GM18519 (cell line): Measurements from ENCODE around the gene DDX42.

ENCODE experiments used
- ATAC-seq: cut with Tn5 transposase; IDR thresholded peaks from one replicate; pipeline ENCODE4 v1.9.1; 2021; ENCODE audit warnings: mild to moderate bottlenecking, moderate library complexity; ENCODE audit not compliant: unreplicated experiment, low FRiP score

DDX42 gene, protein sequence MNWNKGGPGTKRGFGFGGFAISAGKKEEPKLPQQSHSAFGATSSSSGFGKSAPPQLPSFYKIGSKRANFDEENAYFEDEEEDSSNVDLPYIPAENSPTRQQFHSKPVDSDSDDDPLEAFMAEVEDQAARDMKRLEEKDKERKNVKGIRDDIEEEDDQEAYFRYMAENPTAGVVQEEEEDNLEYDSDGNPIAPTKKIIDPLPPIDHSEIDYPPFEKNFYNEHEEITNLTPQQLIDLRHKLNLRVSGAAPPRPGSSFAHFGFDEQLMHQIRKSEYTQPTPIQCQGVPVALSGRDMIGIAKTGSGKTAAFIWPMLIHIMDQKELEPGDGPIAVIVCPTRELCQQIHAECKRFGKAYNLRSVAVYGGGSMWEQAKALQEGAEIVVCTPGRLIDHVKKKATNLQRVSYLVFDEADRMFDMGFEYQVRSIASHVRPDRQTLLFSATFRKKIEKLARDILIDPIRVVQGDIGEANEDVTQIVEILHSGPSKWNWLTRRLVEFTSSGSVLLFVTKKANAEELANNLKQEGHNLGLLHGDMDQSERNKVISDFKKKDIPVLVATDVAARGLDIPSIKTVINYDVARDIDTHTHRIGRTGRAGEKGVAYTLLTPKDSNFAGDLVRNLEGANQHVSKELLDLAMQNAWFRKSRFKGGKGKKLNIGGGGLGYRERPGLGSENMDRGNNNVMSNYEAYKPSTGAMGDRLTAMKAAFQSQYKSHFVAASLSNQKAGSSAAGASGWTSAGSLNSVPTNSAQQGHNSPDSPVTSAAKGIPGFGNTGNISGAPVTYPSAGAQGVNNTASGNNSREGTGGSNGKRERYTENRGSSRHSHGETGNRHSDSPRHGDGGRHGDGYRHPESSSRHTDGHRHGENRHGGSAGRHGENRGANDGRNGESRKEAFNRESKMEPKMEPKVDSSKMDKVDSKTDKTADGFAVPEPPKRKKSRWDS

DNA sequence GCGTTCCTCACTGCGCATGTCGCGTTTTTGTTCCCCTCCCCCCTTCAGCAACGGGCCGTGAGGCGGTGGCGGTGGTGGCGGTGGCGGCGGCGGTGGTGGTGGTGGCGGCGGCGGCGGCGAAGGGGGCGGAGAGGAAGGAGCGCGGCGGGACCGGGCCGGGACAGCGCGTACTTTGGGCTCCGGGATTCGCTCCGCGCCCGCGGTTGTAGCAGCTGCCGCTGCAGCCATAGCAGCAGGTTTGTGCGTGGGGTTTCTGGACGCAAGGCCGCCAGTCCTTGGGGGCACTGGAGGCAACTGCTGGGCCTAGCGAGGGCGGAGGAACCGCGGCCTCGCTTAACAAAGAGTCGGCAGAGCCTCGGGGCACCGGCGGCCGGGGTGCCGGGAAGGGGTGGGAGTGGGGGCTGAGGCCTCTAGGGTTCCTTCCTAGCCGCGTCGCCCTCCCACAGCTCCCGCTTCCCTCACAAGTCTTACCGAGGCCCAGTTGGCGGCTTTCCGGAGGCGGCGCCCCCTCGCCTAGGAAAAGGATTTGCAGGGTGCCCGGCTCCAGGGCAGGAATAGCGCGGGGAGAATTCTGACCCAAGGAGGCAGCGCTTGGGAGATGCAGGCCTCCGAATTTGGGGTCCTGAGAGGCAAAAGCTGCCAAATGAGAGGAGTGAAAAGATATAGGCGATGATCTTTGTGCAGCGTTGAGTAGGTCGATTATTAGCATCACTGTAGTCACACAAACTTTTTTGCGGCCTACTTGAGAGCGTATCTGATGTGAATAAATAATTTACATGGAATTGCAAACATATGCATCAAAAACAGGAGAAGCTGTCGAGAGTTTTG, at the start of gene DDX42:
Gene DDX42 (plus strand): TSS at position 30 of the 828 bp plus-strand sequence. CDS start 12,880 bp downstream, outside the sequence.
- peak; percentile 4 for ATAC-seq

- ATAC-seq = no peak
Observed at GRCh38 chr17:63735691-63736090, 38.3 kb upstream of the DDX42 start.

- ATAC-seq = no peak
Observed at GRCh38 chr17:63740464-63741142, 33.4 kb upstream of the DDX42 start.

DNA sequence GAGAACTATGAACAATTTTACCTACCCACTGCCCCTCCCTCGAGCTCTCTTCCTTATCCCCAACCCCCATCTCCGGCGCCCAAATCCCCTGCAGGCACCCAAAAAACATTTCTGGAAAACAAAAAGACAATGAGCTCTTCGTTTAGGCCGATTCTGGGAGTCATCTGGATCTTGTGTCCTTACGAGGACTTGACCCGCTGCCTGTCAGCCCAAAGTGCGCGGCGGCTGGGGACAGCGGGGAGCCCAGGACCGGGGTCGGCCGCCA, 32.9 kb upstream of the DDX42 start:
- ATAC-seq = no peak

DNA sequence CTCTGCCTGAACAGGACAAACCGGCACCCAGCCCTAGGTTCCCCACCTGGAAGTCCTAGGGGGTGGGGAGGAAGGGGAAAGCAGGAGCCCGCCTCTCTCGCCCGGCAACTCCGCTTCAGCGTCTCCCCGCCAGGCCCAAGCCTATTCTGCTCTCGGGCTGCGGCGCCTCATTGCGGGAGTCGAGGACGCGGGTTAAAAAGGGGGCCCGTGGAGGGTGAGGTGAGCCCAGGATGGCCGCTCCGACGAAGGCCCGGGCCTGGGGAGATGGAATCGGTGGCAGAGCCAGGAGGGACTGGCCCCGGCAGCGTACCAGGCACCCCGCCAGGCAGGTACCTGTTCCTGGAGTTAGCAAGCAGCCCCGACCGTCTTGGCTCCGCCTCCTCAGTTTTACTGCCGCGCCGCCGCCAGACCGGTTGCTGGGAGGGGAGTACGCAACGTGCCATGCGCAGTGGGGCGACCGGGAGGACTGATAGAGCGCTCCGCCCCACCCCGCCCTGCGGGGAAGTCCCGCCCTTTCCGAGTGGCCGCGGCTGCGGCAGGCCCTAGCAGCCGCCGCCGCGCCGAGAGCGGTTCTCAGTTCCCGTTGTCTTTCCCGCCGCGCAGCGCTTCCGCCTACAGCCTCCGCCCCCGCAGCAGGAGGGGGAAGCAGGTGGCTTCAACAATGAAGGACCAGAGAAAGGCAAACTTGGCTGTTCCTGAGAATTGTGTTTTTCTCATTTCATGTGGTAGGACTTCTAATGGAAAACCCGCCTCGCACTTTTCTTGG, 32.4 kb upstream of the DDX42 start, which contains the start of gene STRADA:
Gene STRADA (minus strand): TSS at position 392 of the 766 bp plus-strand sequence. CDS start 13,430 bp downstream, outside the sequence.
- ATAC-seq = peak; percentile 80

GRCh38 chr17:63751806-63752205, 22.2 kb upstream of the DDX42 start:
- ATAC-seq = no peak

GRCh38 chr17:63752707-63753106, 21.3 kb upstream of the DDX42 start:
- no peak for ATAC-seq

GRCh38 chr17:63753215-63753614, 20.8 kb upstream of the DDX42 start:
- no peak for ATAC-seq

DNA sequence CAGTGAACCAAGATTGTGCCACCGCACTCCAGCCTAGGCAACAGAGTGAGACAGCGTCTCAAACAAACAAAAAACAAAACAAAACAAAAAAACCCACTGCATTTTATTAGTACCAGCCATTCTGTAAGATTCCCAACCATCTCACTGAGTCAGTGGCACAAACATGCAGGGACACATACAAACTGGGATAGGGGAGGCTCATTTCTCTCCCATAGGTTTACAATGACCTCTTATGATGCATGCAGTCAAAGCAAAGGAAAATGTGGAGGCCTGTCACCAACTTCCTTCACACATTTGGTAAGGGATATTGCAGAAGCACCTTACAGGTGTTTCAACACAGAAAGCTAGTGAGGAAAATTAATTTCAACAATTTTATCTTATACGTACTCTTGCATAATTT, 19.9 kb upstream of the DDX42 start:
- no peak for ATAC-seq

GRCh38 chr17:63758428-63758827, 15.5 kb upstream of the DDX42 start:
- no peak for ATAC-seq

DNA sequence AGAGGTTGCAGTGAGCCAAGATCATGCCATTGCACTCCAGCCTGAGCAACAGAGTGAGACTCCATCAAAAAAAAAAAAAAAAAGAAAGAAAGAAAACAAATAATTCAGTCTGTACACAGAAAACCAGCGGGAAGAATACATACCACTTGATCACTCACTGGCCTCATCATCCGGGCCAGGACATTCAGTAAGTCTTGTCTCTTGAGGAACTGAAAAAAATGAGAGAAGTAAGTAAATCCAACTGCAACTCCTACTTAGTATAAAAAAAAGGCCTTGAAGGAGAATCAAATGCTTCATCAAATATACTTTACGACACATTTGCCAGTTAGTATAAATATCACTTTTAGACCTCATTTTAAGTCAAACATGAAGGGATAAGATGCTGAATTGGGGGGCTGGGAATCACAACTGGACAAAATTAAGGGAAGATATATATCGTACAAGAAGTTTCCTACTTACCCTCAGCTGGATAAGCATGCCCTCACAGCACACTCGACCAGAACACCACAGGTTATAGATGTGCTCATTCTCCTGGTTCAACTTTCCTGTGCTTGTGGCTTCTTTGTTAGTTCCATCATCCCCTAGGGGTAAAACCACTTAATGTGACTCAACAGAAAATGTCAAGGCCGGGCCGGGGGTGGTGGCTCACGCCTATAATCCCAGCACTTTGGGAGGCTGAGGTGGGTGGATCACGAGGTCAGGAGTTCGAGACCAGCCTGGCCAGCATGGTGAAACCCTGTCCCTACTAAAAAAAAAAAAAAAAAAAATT, 13.0 kb upstream of the DDX42 start:
- ATAC-seq = no peak

GRCh38 chr17:63762161-63763078, 11.6 kb upstream of the DDX42 start:
- ATAC-seq = no peak

DNA sequence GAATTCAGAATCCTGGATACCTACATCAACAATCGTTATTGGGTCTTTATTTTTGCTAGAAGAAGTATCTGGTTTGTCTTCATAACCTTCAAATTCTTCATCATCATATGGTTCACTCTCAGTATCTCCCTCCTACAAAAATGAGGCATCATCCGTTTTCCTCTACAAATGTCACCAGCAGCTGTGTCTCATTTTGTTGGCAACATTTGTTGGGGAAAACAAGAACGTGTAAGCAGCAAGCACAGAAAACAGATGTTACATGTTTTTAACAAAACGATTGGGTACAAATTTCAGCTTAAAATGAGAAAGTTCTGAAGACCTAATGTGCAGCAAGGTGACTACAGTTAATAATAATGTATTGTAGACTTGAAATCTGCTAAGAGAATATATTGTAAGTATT, 9.3 kb upstream of the DDX42 start:
- ATAC-seq = no peak

DNA sequence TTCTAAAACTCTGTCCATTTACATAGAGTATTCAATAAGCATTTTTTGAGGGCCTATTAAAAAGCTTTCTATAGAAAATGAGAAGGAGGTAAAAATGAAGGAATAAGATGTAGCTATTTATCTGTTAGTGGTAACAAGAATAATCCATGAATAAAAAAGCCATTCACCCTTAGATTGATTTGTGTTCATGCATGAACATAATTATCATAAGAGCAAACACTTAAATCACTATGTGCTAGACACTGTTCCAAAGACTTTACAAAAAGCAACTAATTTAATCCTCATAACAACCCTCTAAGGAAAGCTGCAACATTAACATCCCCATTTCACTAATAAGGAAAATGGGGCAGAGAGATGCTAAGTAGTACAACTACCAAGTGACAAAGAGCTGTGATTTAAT, 7.2 kb upstream of the DDX42 start:
- ATAC-seq = no peak

- ATAC-seq = no peak
Observed at GRCh38 chr17:63768433-63768832, 5.5 kb upstream of the DDX42 start.

GRCh38 chr17:63772801-63773271, 1.1 kb upstream of the DDX42 start:
- ATAC-seq = no peak
